Lower leg skin (tissue), 4 donors: Measurements from ENCODE around the gene GRID2. TPM values are rescaled to one million over a fixed set of nuclear protein-coding genes. Genes with fewer than 3 reads are reported as not detected.
A peak's percentile ranks its signal among the peaks of the same experiment; 100 is the strongest.

Experiments
- DNase-seq, 2 donors: peaks; one replicate each; pipeline ENCODE4 v3.0.0-alpha.2; 2019; ENCODE audit warnings: low spot score in 2 of 2
- H3K4me3 ChIP-seq: fragments of 200-600 bp; sonication (generic); 2 replicates; pipeline ENCODE4 v1.5.1; 2017; ENCODE audit warnings: mild to moderate bottlenecking, low read depth; ENCODE audit not compliant: poor library complexity, severe bottlenecking
- POLR2A ChIP-seq, 2 donors: fragments of 450-650 bp; IDR thresholded peaks; one replicate each; pipeline ENCODE4 v1.6.1; 2016 to 2017; ENCODE audit warnings: antibody characterized with exemption in 2 of 2, mild to moderate bottlenecking in 1 of 2, moderate library complexity in 1 of 2
- WGBS, 2 donors: methylation state at CpG; one replicate each; pipeline ENCODE4 v1.1.5; 2018; 5-methylcytosine and 5-hydroxymethylcytosine counted together
- intact Hi-C: fragments of 100-400 bp; cut with DNase I; formaldehyde crosslinking; loops from one replicate; pipeline ENCODE4 v1.15.0; 2023; ENCODE audit warnings: low total_unique reads
- total RNA-seq, 4 donors: library from RNA; depleted of rRNA; stranded (reverse); fragments of >200 nt; gene quantifications; one replicate each; pipeline ENCODE4 v1.1.0, GENCODE V29; 2016
- TF ChIP-seq, protein P1 (sequence below), 3 donors: fragments of 450-650 bp; IDR thresholded peaks; one replicate each; pipeline ENCODE4 v1.5.1; 2016; ENCODE audit warnings: antibody characterized with exemption in 3 of 3, mild to moderate bottlenecking in 3 of 3, moderate library complexity in 2 of 3

The GRID2 gene
- total RNA-seq, 4 donors from 2014 or later, result not detected

DNA sequence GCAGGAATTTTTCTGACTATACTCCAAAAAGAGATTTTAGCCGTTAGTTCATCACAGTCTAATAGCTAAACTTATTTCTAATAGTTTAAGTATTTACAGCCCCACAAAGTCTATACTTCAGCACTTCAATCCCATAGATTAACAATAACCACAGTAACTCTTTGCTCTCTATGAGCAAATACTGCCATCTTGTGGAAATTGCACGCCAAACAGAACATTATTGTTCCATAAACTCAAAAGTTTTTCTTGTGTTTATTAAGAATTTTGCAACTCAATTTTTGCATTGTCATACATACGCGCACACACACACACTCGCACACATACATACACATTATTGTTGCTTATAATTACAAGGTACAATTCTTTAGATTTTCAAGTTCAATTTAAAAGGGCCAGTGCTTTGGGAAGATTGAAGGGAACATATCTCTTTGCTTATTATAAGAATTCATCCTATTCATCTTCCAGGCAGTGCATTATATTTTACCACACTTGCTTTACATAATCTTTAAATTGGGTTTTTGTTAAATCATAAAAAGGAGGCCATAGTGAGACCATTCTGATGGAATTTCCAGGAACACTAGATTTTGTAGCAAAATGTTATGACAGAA lies 1461.0 kb downstream of the GRID2 start:
- 0 to 1% methylated on average over 5 of the region's 5 CpGs for WGBS, 2 donors
- DNase-seq, result peak in 1 of 2 donors; percentile 17
- intact Hi-C loops, result loop anchor here (5.0 kb wide), 1 partner anchor 1662 kb away; no protein-coding TSS in a partner anchor
- H3K4me3 ChIP-seq, result no peak overlapping the region
- TF ChIP-seq POLR2A (IDR thresholded peaks at IDR 0.05), result no peak
- TF ChIP-seq, protein P1, sequence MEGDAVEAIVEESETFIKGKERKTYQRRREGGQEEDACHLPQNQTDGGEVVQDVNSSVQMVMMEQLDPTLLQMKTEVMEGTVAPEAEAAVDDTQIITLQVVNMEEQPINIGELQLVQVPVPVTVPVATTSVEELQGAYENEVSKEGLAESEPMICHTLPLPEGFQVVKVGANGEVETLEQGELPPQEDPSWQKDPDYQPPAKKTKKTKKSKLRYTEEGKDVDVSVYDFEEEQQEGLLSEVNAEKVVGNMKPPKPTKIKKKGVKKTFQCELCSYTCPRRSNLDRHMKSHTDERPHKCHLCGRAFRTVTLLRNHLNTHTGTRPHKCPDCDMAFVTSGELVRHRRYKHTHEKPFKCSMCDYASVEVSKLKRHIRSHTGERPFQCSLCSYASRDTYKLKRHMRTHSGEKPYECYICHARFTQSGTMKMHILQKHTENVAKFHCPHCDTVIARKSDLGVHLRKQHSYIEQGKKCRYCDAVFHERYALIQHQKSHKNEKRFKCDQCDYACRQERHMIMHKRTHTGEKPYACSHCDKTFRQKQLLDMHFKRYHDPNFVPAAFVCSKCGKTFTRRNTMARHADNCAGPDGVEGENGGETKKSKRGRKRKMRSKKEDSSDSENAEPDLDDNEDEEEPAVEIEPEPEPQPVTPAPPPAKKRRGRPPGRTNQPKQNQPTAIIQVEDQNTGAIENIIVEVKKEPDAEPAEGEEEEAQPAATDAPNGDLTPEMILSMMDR (IDR thresholded peaks at IDR 0.05), result no peak

DNA sequence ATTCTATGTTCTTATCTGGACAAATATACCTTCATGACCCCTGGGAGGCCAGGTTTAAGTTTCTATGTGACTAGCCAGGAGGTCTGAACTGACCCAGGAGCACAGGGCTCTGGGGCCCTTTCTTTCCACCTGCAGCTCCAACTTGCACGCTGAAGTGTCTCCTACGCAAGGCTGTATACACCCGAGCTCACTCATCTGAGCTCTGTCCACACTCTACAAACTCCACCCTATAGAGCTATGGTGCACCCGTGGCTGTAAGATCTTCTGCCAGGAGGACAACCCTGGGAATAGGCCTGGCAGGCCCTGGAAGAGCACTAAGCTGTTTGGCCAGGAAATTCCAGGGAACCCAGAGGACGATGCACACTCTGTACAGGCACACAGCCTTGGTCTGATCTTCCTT lies 1464.2 kb downstream of the GRID2 start:
- WGBS, 2 donors, result 60 to 73% methylated on average over 5 of the region's 5 CpGs
- intact Hi-C loops, result no loop called here
- H3K4me3 ChIP-seq, result no peak overlapping the region
- no peak for TF ChIP-seq POLR2A (IDR thresholded peaks at IDR 0.05)
- TF ChIP-seq, protein P1 (IDR thresholded peaks at IDR 0.05), result no peak
- DNase-seq, result no peak

DNA sequence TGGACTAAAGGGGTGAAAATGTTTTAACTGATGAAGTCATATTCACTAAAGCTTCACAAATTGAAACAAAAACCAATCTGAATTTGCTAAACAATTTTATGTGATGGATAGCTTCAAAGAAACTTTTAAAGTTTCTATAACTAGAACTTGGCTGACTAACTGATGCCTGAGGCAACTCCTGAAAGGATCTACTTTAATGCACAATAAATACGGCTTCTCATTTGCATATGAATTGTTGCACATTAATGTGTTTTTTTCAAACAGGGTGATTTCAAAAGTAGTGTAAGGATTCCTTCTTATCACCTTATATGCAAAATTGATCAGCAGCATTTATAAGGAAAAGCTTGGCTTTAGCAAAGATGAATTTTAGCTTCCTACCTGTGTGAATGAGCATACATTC lies 1466.4 kb downstream of the GRID2 start:
- WGBS, 2 donors, result 21 to 53% methylated on average over 1 of the region's 1 CpG
- intact Hi-C loops, result no loop called here

DNA sequence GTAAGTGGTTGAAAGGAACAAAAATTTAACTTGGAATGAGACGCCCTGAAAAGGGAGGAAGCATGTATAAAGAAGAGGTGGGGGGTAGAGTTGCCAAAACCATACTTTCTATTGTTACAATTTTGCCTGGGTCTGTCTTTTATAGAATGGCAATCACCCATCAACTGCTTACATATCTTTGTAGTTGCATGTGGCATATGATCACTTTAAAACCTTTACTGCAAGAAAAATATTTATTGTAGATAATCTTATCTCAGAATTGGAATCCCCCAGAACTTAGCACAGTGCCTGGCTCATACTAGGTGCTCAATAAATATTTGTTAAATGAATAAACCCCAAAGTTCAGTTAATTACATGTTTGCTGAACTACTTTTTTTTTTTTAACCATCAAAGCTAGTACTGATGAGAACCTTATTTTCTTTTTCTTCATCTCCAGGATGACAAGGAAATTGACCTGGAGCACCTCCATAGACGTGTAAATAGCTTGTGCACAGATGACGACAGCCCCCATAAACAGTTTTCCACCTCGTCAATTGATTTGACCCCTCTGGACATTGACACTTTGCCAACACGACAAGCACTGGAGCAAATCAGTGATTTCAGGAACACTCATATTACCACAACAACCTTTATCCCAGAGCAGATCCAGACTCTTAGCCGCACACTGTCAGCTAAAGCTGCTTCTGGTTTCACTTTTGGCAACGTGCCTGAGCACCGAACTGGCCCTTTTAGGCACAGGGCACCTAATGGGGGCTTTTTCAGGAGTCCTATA lies 1468.1 kb downstream of the GRID2 start:
- TF ChIP-seq POLR2A (IDR thresholded peaks at IDR 0.05), result no peak
- TF ChIP-seq, protein P1 (IDR thresholded peaks at IDR 0.05), result no peak
- no peak overlapping the region for H3K4me3 ChIP-seq
- WGBS, 2 donors, result 57 to 69% methylated on average over 8 of the region's 8 CpGs
- intact Hi-C loops, result no loop called here
- DNase-seq, result no peak

More for the DNA sequence above, 1466.4 kb downstream of the GRID2 start:
- TF ChIP-seq, protein P1 (IDR thresholded peaks at IDR 0.05), result no peak
- TF ChIP-seq POLR2A (IDR thresholded peaks at IDR 0.05), result no peak
- H3K4me3 ChIP-seq, result no peak overlapping the region
- DNase-seq, result no peak

DNA sequence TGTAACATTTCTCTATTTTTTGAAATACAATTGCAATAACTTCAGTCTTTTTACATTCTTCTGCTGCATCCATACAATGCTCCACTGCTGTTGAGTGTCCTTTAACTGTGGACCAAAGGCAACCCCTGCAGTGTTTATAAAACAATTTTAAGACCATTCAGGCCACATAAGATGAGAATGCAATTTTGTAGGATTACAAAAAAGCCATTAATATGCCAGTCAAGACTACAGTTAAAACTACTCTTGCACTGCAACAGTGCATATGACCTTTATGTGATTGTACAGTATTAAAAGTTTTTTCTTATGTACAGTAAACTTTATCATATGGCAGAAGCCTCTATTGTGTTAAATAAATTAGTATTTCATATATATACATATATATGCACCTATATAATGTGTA lies 1469.1 kb downstream of the GRID2 start:
- no peak overlapping the region for H3K4me3 ChIP-seq
- intact Hi-C loops, result no loop called here
- no peak for DNase-seq
- TF ChIP-seq, protein P1 (IDR thresholded peaks at IDR 0.05), result no peak
- no peak for TF ChIP-seq POLR2A (IDR thresholded peaks at IDR 0.05)
